BE2C (cell line): Measurements from ENCODE around the gene GLB1L3.
A peak's percentile ranks its signal among the peaks of the same experiment; 100 is the strongest.

Source experiments
- DNase-seq: peaks from one replicate; pipeline ENCODE4 v3.0.0-alpha.2; 2020
- H3K27me3 ChIP-seq: fragments of 250-450 bp; sonication (Bioruptor Pico); 2 replicates; pipeline ENCODE4 v1.5.1; 2020; ENCODE audit warnings: mild to moderate bottlenecking
- H3K36me3 ChIP-seq: fragments of 250-450 bp; sonication (Bioruptor Pico); 2 replicates; pipeline ENCODE4 v1.5.1; 2020; ENCODE audit warnings: mild to moderate bottlenecking
- H3K4me1 ChIP-seq: fragments of 250-450 bp; sonication (Bioruptor Pico); 2 replicates; pipeline ENCODE4 v1.5.1; 2020
- H3K4me3 ChIP-seq: 2 replicates; pipeline ENCODE4 v1.5.1; 2011; ENCODE audit warnings: low read depth, low read length
- H3K9me3 ChIP-seq: fragments of 250-450 bp; sonication (Bioruptor Pico); 2 replicates; pipeline ENCODE4 v1.5.1; 2020
- CTCF ChIP-seq: IDR thresholded peaks from 2 replicates; pipeline ENCODE4 v1.5.1; 2012; ENCODE audit warnings: mild to moderate bottlenecking, low read depth, low read length

GLB1L3 gene

DNA sequence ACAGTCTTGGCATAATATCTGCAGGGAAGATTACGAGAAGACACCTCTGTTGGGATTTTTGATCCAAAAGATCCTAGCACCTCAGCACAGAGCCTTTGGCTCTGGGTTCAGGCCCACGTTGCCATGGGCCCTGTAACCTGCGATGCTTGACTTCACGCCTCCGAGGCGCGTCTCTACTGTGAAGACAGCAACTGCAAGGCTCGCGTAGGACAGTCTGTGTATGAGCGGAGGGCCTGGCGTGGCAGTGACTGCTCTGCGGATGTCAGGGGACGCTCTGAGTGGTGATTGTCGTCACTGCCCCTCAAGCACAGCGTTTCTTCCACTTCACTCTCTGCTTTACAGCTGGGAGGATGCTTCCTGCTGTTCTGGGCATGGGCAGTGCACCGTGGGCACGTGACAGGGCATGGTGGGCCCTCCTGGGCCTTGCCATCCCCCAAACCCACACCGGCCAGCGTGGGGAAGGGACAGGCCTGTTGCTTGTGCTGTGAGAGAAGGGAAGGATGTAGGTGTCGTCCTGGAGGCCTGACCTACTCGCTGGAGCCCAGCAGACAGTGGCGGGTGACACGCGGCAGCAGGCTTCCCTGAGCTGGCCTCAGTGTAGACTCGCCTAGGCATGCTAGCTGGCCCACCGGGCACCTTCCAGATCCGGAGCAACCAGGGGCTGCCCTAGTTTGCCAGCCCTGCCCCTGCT lies 82.1 kb downstream of the GLB1L3 start:
- TF ChIP-seq CTCF = no peak
- Histone ChIP-seq H3K36me3 (no peaks in the 10 kb centered on the region), H3K4me1 (peaks cover 3% of the 10 kb centered on the region; the same call in 1 of the 2 replicates), H3K4me3 (no peak overlapping the region), H3K27me3 (no peaks in the 10 kb centered on the region), H3K9me3 (no peaks in the 10 kb centered on the region)
- peak; percentile 2 for DNase-seq

- no peak overlapping the region for H3K4me3 ChIP-seq
- H3K36me3 ChIP-seq = no peaks in the 10 kb centered on the region
- no peak for TF ChIP-seq CTCF
- peaks cover 3% of the 10 kb centered on the region; the same call in 1 of the 2 replicates for H3K4me1 ChIP-seq
- peak; percentile 4 for DNase-seq
- H3K9me3 ChIP-seq = no peaks in the 10 kb centered on the region
- H3K27me3 ChIP-seq = no peaks in the 10 kb centered on the region
Measured at GRCh38 chr11:134358856-134359490, 82.8 kb downstream of the GLB1L3 start.

DNA sequence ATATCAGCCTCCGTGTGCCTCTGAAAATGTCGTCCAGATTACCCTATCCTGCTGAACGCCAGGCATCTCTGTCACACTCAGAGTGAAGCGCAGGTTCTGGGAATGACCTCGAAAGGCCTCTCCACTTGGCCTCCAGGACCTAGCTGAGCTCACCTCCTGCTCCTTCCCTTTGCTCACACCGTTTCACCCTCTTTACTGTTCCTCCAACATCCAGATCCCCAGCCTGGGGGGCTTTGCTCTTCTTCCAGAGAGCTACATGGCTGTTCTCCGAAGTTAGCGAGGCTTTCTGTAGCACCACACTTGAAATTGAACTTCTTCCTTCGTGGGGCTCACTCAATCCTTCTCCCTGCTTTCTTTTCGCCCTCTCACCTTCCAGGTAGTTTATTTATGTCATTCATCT lies 83.5 kb downstream of the GLB1L3 start:
- Histone ChIP-seq H3K36me3 (no peaks in the 10 kb centered on the region), H3K27me3 (no peaks in the 10 kb centered on the region), H3K4me1 (peaks cover 3% of the 10 kb centered on the region; the same call in 1 of the 2 replicates), H3K4me3 (no peak overlapping the region), H3K9me3 (no peaks in the 10 kb centered on the region)
- no peak for TF ChIP-seq CTCF
- DNase-seq = peak; percentile 1

DNA sequence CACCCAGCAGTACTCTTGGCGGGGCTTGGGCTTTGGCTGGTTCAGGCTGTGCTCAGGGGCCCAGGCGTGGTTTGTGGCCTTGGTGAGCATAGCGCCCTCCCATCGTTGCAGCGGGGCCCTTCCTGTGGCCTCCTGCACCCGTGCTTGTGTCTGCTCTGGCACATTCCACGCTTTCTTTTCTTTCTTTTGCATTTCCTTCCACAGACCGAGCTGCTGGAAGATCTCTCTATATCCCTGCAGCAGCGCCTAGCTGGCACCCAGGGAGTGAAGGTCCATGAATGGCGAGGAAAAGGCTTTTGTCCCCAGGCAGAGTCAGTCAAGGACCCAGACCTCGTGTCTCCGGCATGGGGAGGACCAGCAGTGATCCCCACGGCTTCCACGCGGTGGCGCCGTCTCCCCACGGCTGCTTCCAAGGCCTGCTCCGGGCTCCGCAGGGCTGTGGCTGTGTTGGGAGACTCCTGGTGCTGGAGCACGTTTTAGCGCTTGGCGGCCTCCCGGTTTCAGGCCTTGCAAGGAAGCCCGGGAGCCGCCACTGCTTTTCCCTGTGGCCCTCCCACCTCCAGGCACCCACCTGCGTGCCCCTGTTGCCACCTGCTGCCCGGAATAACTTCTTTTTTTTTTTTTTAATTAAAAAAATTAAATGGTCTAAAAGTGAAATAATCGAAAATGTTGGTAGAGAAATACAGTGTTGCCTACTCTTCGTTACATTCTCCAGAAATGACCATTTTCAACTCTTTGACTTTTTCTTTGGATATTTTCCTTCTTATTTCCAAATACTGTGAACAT lies 84.1 kb downstream of the GLB1L3 start:
- Histone ChIP-seq H3K4me3 (no peak overlapping the region), H3K36me3 (no peaks in the 10 kb centered on the region), H3K9me3 (no peaks in the 10 kb centered on the region), H3K27me3 (no peaks in the 10 kb centered on the region), H3K4me1 (peaks cover 3% of the 10 kb centered on the region; the same call in 1 of the 2 replicates)
- peak; percentile 92 for DNase-seq
- peak; percentile 97 for TF ChIP-seq CTCF

- Histone ChIP-seq H3K4me1 (peaks cover 3% of the 10 kb centered on the region; the same call in 1 of the 2 replicates), H3K4me3 (no peak overlapping the region), H3K27me3 (no peaks in the 10 kb centered on the region), H3K9me3 (no peaks in the 10 kb centered on the region), H3K36me3 (no peaks in the 10 kb centered on the region)
- DNase-seq = peak; percentile 3
- no peak for TF ChIP-seq CTCF
Measured at GRCh38 chr11:134361661-134362060, 85.5 kb downstream of the GLB1L3 start.
